KG1 (cell line): ENCODE measurements around the gene EDN2.

Experiments used
- DNase-seq: peaks from one replicate; lab custom pipeline; 2025; lab: John Stamatoyannopoulos, UW

Gene EDN2

GRCh38 chr1:41483001-41483850 lies 1.3 kb downstream of the EDN2 start:
- no peak for DNase-seq

GRCh38 chr1:41482001-41482765 lies 2.3 kb downstream of the EDN2 start:
- DNase-seq: no peak

- DNase-seq: no peak
Measured at GRCh38 chr1:41481109-41481775, 3.2 kb downstream of the EDN2 start.

DNA sequence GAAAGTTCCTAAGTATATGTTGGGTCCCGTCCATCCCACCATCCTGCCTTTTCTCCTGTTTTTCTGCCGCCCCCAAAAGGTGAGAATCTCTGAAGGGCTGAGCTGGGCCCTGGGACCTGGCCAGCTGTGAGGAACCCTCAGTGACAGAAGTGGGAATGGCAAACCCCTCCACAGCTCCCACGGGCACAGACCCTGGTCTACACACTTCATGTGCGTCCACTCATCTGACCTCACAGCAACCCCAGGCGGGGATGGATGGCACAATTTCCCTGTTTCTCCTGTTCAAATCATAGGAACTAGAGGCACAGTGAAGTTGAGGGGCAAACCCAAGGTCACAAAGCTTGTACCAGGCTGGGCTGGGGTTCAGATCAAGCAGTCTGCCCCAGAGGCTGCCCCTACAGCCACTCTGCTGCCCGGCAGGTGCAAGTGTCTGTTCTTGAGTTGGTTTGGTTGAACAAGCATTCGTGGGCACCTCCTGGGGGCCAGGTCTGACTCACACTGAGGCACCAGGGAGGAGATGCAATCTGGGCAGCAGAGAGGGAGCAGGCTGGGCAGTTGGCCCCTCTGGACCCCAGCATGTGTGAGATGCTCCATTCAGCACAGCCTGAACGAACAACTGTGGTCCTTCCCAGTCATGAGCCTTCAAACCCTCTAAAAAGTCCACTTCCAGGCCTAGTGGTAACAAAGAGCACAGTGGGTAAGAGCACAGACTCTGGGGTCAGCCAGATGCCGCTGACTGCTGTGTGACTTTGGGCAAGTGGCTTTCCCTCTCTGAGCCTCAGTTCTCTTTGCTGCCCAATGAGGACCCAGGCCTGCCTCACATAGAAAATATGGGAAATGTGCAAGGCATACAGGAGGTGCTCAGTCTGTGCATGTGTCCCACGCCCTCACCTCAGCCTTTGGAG lies 4.0 kb downstream of the EDN2 start:
- DNase-seq: no peak

GRCh38 chr1:41479808-41480160 lies 4.7 kb downstream of the EDN2 start:
- no peak for DNase-seq

GRCh38 chr1:41479000-41479807 lies 5.3 kb downstream of the EDN2 start:
- no peak for DNase-seq

- DNase-seq: no peak
Measured at GRCh38 chr1:41478118-41478748, 6.2 kb downstream of the EDN2 start.

DNA sequence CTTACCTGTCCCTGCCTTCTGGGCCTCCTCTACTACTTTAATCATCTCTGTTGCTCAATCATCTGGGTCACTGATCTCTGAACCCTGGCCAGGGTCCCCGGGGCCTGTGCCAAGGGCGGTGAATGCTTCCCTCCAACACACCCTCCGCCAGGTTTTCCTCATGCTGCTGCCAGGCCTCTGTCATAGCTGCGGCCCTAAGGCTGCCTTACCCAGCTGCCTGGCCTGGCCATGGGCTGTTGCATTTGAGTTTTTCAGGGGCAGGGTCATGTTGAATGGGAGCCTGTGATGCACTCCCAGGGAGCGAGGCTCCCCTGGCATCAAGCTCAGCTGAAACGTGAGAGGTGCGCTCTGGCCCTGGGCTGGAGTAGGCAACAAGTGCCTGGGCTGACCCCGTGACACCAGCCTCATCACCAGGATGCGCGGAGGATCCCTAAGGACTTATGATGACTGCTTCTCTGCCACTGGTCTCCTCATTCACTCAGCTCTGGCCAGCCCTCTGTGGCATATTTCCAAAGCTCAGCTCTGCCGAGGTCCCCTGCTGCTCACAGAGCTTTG lies 7.6 kb downstream of the EDN2 start:
- no peak for DNase-seq

DNA sequence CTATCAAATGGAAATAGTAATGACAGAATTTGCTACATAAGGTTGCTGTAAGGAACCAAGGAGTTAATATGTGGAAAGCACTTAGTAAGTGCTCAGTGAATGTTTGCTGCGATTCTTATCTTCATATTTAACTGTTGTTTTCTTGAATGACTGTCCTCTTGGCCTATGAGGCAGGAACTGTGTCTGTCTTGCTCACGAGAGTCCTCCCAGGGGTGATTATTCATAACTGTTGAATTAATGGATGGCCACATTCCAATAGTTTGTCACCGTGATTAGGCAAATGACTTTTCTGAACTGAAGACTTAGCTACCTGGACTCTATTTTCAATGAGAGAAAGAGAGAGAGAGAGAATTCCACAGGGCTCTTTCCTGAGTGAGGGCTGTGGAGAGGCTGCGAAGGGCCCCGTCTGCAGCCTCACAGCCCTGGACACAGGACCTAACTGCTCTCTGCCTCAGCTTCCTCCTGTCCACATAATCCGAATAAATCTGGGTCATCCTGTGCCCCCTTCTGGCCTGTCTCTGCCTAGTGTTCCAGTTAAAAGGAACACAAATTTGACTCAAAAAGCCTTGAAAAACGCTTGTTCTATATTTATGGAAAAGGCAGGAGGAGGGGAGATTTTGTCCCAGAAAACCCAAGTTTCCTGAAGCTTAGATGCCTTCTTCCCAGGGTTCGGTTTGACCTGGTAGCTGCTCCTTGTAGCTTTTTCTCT lies 8.5 kb downstream of the EDN2 start:
- DNase-seq: no peak

GRCh38 chr1:41475346-41475745 lies 9.1 kb downstream of the EDN2 start:
- no peak for DNase-seq

- DNase-seq: no peak
Measured at GRCh38 chr1:41474490-41475271, 9.8 kb downstream of the EDN2 start.

- DNase-seq: no peak
Measured at GRCh38 chr1:41473738-41474362, 10.6 kb downstream of the EDN2 start.

GRCh38 chr1:41471658-41472057 lies 12.8 kb downstream of the EDN2 start:
- no peak for DNase-seq

DNA sequence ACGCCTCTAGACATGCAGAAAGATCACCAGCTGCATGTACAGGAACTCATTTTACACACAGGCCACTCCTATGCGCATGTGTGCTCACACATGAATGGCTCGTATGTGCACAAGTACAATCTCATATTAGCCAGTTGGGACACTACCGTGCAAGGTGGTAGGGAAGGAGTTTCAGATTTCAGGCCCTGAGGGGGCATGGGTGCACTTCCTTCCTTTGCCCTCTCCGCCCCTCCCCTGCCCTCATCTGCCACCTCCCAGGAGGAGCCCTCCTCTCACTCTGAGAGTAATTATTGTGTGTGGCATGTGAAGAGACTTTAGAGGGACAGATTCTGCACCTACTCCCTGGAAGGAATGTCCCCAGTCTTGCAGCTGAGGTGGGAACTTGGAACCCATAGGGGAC lies 14.8 kb downstream of the EDN2 start:
- no peak for DNase-seq

DNA sequence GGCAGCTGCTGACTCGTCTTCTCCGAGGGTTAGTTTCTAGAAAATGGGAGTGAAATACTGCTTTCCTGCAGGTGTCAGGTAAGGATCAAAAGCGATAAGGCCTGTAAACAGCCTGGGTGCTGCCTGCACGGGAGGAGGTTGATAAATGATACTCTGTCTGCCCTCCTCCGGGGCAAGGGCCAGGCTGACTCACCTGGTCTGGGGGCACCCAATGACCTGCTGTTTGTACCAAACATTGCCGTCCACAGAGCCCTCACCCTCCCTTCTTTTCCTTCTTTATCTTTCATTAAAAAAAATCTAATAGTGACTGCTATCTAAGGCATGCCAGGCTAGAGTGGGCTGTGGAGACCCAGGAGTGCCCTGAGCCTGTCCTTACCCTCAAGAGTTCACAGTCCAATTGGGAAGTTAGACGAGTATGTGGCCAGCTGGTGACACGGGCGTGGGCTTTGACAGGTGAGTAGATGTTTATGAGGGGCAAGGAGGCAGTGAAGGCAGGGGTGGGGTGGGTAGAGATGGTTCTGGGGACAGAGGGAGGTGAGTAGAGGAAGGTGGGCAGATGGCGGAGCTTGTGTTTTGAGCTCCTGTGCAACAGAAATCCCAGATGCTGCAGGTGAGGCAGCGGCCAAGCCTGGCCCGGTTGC lies 16.2 kb downstream of the EDN2 start:
- no peak for DNase-seq

DNA sequence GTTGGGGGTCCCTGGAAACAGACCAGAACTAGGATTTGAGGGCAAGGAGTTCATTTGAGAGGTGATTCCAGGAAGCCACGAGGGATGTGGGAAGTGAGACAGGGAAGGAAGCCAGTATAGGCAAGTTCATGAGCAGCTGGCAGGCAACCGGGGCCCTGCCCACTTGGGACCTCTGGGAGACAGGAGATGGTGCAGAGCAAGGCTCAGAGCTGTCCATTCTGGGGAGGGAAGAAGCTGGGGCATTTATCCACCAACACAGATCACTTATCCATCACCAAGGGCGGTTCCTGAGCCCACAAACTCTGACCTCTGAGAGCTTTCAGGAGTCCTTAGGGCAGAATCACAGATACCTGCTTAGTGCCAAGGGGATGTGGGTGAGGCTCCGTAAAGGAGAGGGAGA lies 16.8 kb downstream of the EDN2 start:
- DNase-seq: no peak

GRCh38 chr1:41466146-41466545 lies 18.3 kb downstream of the EDN2 start:
- no peak for DNase-seq

- no peak for DNase-seq
Measured at GRCh38 chr1:41465741-41466140, 18.7 kb downstream of the EDN2 start.
